GM19397 (cell line): Measurements from ENCODE around the gene MFAP5.
A peak's percentile ranks its signal among the peaks of the same experiment; 100 is the strongest.

Source experiments
- ATAC-seq: cut with Tn5 transposase; IDR thresholded peaks from one replicate; pipeline ENCODE4 v1.9.1; 2021; ENCODE audit warnings: mild to moderate bottlenecking, moderate library complexity; ENCODE audit not compliant: unreplicated experiment

The MFAP5 gene, protein sequence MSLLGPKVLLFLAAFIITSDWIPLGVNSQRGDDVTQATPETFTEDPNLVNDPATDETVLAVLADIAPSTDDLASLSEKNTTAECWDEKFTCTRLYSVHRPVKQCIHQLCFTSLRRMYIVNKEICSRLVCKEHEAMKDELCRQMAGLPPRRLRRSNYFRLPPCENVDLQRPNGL

DNA sequence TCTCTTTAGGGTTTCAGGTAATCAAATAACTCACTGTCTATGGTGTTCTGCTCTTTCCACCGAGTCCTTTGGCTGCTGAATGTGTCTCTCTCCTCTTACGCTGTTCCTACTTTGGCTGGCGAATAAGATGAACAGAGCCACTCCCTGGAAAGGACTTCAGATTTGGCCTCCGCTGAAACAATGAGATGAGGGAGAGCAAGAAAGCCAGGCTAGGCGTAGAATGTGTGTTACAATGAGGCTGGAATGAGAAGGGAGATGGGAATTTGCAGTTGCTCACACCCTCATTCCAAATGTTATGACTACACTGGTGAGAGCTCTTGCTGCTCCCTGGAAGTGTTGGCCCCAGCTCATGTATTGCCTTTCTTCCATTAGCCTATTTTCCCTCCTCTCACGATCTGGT lies at the start of gene MFAP5:
Gene MFAP5, minus strand, starts transcription at position 234 of the 400 bp plus-strand sequence. CDS start 722 bp downstream, outside the sequence.
- ATAC-seq: no peak

DNA sequence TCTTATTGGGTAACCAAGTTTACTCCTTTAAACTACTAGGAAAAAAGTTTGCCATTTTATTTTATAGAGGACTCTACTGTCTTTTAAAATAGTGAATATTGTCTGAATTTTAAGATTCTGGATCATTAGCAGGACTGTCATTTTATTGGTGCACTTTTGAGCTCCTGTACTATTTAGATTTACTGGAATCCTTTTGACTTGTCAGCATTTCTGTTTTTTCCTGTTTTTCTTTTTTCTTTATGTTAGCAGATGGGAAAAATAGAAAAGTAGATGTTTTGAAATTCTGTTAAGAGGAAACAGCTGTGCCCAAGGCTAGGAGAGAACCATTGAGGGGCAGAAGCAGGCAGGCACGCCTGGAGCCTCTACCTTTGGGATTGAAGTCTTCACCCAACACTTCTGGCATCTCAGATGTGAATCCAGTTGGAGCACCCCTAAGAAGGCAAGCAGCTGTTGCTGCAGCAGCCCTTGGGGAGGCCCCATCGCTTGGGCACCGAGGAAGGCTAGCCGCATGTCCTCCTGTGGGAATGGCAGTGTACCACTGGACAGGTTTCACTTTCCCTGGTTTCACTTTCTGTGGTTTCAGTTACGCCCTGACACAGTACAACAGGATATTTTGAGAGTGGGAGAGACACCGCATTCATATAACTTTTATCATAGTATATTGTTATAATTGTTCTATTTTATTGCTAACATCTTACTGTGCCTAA lies 46.7 kb upstream of the MFAP5 start:
- no peak for ATAC-seq

DNA sequence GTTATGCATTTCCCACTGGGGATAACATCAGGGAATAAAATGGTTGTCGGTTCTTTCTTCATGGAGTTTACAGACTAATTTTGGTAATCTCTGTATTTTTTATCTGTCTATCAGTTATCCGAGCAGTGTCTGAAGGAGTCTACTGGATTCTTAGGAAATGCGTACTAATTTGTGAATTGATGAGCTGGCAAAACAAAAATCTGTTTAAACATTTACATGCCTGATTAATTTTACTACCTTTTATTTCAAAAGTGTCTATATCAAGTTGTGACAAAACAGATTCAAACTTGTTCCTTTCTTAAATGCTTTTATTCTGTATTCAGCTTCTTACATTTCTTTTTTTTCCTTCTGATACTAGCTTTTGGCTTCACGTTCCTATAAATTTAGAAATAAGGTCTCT lies 39.5 kb upstream of the MFAP5 start:
- ATAC-seq: no peak

DNA sequence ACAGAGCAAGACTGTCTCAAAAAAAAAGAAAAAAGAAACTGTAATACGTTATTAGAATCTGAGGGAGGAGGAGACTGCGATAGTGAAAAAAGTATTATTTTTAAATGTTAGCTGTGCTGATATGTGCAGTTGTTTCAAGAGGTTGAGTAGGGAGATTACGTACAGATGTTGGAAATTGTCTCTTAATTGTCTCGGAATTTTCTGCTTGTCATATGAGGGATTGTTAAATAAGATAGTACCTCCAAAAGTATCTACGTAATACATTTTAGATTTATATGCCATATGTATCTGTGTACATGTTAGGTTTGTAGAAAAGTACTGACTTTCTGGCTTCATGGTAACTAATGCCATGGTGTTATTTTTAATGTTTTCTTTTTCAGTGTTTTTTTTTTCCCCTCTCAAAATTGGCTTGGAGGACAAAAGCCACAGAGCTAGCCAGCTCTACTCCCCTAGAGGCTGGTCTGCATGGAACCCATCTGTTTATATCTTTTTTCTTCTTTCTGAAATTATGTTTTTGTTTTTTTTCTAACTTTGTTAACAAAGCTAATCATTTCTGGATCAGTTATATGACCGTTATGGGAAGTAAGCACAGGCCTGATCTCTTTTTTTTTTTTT lies 38.5 kb upstream of the MFAP5 start:
- no peak for ATAC-seq

DNA sequence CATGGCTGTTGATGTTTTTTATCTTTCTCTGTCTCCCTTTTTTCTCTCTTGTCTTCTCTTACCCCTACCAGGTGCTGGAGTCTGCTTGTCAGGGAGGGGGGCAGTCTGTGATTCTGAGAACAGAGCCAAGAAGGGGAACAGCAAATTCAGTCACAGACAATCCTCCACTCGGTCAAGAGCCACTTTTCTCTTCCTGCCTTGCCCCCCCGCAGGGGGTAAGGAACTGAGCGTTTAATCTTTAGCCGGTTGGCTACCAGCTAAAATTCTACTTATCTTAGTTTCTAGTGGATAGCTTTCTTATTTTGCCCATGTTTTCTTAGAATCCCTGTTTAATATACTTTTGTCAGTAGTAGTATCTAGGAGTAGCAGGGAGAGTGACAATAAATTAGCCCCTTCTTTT lies 37.1 kb upstream of the MFAP5 start:
- no peak for ATAC-seq

DNA sequence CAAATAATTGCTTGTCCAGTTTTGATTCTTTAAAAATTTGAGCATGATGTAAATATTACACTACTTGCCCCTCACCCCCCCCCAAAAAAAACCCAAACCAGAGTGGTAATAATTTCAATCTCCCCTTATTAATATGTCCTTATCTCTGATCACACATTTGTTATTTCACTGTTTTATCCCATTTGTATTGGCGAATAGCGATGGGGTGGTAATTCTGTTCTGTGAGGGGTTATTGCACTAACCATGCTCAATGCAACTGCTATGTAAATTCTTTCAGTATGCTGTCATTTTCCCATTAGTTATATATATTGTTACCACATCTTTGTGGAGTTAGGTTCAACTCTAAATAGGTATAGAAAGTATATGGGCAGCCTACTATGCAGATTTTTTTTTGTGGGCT lies 36.3 kb upstream of the MFAP5 start:
- no peak for ATAC-seq

DNA sequence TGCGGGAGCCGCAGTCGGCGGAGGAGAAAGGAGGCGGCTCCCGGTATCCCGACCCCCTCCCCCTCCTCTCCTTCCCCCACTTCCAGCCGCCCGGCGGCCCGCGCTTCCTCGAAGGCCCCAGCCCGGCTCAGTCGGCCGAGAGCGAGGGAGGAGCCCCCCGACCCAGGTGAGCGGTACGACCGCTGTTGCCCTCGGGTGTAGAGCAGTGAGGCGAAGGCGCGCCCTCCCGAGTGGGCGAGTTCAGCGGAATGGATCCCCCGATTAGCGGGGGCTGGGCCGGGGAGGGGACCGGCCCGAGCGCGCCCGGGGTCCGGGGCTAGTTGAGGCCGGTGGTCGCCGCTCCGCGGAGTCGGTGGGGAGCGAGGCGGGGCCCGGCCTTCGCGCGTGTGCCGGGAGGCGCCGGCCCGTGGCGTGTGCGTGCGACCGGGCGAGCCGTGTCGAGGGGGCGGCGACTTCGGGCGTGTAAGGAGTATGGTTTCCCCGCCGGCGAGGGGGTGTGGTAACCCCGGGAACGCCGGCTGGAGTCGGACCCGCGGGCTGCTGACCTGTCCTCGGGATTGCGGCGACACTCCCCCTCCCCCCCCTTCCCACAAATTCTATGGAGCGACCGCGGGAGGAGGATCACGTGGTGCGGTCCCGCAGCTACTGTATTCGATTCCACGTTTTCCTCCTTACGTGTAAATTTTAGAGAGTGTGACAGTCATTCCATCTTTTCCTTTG lies 35.7 kb upstream of the MFAP5 start:
- peak; percentile 42 for ATAC-seq

DNA sequence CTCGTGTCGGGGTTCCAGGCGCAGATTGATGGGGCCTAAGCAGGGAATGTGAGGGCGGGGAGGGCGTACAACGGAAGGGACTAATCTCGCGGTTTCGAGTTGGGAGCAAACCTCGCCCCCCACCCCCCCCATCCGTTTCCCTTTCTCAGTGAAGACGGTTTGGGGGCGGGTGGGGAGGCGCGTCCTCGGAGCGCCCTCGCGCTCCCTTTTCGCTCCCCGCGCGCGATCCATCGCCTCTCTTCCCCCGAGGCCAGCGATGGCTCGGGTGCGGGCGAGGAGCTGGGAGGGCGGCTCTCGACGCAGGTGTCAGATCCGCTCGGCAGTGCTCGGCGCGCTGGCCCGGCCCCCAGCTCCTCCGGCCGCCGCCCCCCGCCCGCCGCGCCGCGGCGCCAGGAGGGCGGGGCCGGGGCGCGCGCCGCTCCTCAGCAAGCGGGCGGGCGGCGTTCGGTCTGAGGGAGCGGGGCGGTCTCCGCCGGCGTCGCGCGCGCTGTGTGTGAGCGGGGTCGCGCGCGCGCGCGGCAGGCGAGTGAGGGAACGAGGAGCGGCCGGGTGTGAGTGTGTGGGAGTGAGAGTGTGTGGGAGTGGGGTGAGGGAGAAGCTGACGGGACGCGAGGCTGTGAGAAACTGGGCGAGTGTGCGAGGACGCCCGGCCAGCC lies 35.0 kb upstream of the MFAP5 start, which contains the start of gene RIMKLB:
Gene RIMKLB, plus strand, starts transcription at position 516 of the 656 bp plus-strand sequence. CDS start 15,876 bp downstream, outside the sequence.
- peak; percentile 84 for ATAC-seq

DNA sequence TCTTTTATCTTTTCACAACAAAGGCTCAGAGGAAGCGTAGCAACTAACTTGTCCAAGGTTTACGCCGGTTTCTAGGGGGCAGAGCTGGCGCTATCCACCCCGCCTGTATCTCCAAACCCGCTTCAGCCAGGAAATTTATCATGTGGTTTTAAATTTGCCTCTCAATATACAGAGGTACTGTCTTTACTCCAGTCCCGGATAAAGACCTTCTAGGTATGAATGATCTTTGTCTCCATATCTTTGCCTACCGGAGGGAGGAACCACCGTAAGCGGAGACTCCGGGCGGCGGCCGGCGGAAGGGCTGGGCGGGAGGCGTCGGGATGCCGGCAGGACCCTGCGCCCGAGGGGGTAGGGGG lies 34.5 kb upstream of the MFAP5 start:
- peak; percentile 7 for ATAC-seq

DNA sequence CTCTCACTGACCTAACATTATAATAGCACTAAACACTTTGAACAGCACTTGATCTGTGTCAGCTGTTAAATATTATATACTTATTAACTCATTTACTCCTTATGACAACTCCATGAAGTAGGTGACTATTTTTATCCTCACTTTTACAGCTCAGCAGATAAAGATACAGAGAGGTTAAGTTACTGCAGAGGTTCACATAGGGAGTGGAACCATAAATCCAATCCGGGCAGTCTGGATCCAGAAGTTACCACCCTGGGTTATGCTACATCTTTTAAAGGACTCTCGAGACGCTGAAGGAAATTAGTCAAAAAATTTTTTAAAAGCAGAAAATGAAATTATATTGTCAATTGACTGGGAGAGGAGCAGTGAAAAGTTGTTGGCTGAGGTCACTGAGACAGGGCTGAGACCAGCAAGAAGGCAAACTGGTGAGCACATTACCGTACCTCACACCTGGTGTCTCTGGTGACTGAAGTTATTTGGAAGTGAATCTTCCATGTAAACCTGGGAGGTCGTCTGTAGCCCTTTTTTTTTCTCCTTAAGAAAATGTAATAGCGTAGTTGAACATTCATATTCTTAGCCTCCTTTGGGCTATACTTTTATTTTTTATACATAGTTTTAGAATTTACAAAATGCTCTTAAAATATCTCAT lies 33.9 kb upstream of the MFAP5 start:
- no peak for ATAC-seq

DNA sequence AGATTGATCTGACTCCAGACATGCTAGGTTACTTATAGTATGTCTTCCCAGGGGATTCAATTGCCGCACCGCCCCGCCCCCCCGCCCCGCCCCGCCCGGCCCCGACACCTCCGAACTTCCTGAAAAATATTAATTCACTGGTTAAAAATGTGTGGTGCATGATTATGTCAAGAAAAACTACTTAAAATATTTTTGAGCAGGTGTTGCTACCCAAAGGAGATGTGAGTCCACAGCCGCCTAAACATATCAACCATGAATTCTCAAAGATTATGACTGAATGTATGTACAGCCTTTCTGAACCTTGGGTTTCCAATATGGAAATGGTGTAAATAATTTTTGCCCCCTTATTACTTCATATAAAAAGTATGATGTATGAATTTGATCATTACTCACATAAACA lies 32.5 kb upstream of the MFAP5 start:
- ATAC-seq: no peak

DNA sequence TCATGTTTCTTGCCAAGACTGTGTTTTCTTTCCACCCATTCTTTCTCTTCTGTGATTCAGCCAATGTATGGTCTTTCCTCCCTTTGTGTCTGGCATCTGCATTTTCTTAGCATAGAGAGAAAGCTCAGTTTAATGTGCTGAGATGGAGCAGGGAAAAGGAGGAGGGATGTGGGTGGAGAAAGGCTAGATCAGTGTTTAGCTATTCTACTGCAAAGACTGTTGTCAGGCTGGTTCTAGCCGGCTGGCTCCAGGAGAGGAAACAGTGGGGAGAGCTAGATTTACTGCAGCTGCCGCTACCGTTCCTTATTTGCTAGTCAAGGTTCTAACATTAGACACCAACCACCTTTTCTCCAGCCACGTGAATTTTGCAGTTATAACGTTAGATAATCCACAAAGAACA lies 29.9 kb upstream of the MFAP5 start:
- no peak for ATAC-seq

DNA sequence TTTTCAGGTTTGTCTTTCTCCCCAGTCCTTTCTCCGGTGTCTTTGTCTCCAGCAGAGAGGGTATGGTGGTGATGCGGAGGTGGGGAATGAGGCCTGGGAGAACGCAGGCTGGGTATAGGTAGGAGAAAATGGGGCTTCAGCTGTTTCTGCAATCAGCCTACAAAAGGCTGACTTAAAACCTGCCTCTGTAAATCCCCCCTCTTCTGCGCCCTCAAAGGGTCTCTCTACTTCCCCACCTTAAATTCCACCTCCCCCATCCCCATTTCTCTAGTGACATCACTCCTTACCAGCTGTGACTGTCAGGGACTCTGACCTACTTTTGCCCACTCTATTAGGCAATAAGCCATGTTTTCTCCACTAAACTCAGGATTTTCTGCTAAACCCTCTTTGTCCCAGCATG lies 27.1 kb upstream of the MFAP5 start:
- ATAC-seq: no peak

DNA sequence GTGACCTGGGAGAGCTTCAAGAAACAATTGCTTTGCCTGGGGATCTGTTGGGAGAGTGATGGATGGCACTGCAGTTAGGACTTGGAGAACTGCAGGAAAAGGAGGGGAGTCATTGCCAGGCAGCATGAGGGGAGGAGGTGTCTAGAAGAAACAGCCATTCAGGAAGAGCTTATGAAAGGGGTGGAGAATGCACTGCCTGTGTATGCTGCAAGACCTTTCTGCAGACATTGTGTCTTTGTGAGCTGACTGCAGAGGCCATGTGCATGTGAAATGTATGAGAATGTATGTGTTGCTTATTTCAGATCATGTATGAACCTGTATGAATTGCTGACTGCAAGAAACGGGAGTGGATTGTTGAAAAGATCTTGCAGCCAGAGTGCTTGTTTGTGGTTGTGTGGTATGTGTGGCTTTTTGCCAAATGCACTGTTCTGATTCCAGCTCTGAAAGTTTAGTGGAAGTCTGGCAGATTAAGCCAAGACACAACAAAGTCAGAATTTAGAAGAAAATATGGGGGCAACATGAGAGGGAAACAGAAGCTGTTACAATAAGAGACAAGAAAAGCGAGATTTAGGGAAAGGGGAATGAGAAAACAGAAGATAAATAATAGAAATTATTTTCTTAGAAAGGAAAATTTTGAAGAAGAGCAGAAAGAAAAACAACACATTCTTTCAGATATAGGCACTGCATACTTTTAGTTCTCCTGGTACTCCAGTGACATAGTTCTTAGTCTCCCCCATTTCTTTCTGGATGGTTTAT lies 25.4 kb upstream of the MFAP5 start:
- ATAC-seq: no peak

DNA sequence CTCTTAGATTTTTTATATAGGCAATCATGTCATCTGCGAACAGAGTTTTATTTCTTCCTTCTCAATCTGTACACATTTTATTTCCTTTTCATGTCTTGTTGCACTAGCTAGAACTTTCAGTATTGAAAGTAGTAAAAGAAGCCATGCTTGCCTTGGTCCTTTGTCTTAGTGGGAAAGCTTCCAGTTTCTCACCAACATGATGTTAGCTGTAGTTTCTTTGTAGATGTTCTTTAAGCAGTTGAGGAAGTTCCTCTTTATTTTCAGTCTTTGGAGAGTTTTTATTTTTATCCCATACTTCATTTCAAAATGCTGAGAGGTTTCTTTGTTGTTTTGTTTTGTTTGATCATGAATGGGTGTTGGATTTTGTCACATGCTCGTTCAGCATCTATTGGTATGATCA lies 22.4 kb upstream of the MFAP5 start:
- no peak for ATAC-seq

DNA sequence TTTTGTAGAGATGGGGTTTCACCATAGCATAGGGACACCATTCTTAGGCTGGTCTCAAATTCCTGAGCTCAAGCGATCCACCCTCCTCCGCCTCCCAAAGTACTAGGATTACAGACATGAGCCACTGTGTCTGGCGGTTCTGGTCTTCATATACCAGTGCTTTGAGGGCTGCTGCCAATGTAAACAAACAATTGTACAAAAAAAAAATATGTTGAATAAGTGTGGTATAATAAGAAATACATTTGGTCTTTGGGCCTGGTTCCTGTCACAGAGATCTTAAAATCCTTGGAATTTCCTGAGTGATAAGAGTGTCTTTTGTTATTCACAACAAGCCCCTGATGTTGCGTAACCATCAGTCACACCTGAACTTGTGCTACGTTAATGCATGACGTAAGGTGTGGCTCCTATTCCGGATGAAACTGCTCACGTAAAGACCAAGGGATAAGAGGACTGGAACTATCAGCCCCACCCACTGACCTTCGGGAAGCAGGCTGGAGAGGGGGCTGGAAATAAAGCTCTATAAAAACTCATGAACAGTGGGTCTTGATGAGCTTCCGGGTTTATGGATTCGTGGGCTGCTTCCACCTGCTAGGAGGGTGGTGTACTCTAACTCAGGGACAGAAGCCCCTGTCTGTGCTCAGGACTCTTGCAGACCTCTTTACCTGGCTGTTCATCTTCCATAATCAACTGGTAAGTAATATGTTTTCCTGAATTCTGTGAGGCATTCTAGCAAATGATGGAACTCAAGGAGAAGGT lies 18.7 kb upstream of the MFAP5 start:
- no peak for ATAC-seq

DNA sequence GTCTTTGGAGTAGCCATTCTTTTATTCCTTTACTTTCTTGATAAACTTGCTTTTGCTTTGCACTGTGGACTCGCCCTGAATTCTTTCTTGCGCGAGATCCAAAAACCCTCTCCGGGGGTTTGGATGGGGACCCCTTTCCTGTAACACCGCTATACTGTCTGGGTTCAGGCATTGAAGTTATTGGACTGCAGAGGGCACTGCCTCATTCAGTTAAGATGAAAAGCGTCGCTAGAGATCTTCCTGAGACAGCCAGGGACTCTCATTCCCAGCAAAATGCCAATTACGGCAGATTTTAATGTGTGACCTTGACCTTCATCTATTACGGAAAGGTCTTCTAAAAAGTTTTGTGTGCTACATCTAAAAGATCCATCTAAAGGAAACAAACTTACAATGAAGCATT lies 17.9 kb upstream of the MFAP5 start:
- ATAC-seq: no peak

DNA sequence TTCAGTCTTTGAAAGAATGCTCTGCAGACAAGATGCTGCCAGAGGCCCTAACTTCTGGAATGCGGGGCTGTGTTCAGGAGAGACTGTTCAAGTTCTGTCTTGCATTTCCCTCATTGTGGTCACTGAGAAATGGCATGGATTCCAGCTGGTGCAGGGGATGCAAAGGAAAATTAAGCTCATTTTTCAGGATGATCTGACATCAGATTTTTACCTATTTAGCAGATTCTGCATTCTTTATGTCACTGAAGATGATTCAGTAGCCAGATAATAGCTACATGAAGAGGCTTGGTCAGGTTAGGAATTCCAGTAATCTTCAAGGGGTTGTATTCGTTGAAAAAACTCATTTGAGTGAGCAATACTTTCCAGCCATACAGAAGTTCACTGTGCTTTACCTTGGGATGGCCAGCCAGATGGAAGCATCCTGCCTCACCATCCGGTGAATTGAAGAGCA lies 16.1 kb upstream of the MFAP5 start:
- no peak for ATAC-seq

DNA sequence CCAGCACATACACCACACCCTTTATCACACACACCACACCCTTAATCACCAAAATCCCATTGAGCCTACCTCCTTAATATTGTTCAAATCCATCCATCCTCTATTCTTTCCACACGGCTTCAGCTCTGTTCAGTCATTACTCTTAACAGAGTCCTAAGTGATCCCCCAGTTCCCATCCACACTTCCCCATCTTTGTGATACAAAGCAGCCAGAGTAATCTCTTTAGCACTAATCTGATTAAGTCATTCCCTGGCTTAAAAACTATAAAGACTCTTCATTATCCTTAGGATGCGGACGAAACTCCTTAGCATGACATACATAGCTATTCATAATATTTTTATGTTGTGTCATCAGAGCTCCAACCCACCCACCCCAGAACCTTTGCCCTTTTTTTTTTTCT lies 14.7 kb upstream of the MFAP5 start:
- no peak for ATAC-seq
